ENCODE results near the gene MRPS18A. TPM values are rescaled to one million over a fixed set of nuclear protein-coding genes. Genes with fewer than 3 reads are reported as not detected.

Gene MRPS18A
- total and polyA plus RNA-seq, 9 of the 15 experiments (the other 6 are each of a cell fraction or from before 2014, with no cell fraction given) = 87.5 to 243 (median 125) TPM

DNA sequence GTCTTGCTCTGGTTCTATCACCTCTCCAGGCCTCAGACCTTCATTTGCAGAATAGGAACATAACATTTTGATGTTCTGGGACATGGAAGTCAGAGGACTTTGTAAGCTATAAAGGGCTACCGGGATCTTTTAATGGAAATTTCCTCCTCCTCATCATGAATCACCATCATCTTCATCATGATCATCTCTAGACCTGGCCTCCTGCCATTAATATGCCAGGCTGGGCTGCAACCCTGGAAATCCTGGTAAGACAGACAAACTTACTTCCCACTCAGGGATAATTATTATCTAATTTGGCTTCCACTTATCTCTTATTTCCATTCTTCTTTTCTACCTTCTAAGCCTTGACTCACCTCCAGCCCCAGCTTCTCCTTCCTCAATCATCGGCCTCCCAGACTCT lies 41.0 kb upstream of the MRPS18A start (continued):
- no peak for TF ChIP-seq ZNF318 (IDR thresholded peaks at IDR 0.05; ENCODE audit: borderline replicate concordance in 1 of 2, low read depth in 1 of 2)
- no peak for TF ChIP-seq NFXL1 (CRISPR knock-in tag; IDR thresholded peaks at IDR 0.05)
